HUES48 (cell line): Measurements from ENCODE around the gene SLC39A13.

ENCODE experiments used
- H3K27ac ChIP-seq: one replicate; pipeline ENCODE4 v1.7.0; 2013; ENCODE audit warnings: low read depth, low read length, inconsistent platforms
- H3K27me3 ChIP-seq: 2 replicates; pipeline ENCODE4 v1.6.1; 2013; ENCODE audit warnings: mild to moderate bottlenecking, low read length; ENCODE audit not compliant: control insufficient read depth, insufficient read depth
- H3K36me3 ChIP-seq: 2 replicates; pipeline ENCODE4 v1.6.1; 2013; ENCODE audit warnings: low read length; ENCODE audit not compliant: control insufficient read depth, insufficient read depth
- H3K4me1 ChIP-seq: 2 replicates; pipeline ENCODE4 v1.6.1; 2013; ENCODE audit warnings: mild to moderate bottlenecking, low read length; ENCODE audit not compliant: control insufficient read depth, insufficient read depth
- H3K4me3 ChIP-seq: 2 replicates; pipeline ENCODE4 v1.5.1; 2013; ENCODE audit warnings: mild to moderate bottlenecking, low read depth, low read length
- H3K9ac ChIP-seq: 2 replicates; pipeline ENCODE4 v1.6.1; 2013; ENCODE audit warnings: mild to moderate bottlenecking, low read depth, low read length, moderate library complexity
- H3K9me3 ChIP-seq: 2 replicates; pipeline ENCODE4 v1.6.1; 2013; ENCODE audit warnings: low read length; ENCODE audit not compliant: control insufficient read depth, insufficient read depth

SLC39A13 gene

DNA sequence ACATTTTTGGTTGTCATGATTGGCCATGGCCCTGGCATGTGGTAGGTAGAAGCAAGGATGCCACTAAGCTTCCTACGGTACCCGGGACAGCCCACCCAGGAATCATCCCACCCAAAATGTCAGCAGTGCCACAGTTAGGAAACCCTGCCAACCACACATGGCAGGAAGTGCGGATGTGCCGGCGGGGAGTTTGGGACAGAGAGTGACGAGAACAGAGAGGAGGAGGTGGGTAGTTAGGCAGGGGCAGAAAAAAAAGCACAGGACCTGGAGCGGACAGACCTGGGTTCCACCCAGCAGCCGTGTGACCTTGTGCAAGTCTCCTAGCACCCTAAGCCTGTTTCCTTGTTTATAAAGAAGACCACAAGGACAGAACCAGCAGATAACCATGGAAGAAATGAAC, 33.4 kb upstream of the SLC39A13 start:
- Histone ChIP-seq H3K4me3 (no peak overlapping the region), H3K4me1 (peaks cover 9% of the 10 kb centered on the region; the same call in 1 of the 2 replicates), H3K27me3 (no peaks in the 10 kb centered on the region), H3K9me3 (no peaks in the 10 kb centered on the region), H3K27ac (no peak overlapping the region), H3K9ac (no peak overlapping the region), H3K36me3 (no peaks in the 10 kb centered on the region)

GRCh38 chr11:47375546-47376085, 32.8 kb upstream of the SLC39A13 start:
- Histone ChIP-seq H3K9me3 (no peaks in the 10 kb centered on the region), H3K27ac (no peak overlapping the region), H3K9ac (no peak overlapping the region), H3K36me3 (no peaks in the 10 kb centered on the region), H3K27me3 (no peaks in the 10 kb centered on the region), H3K4me3 (no peak overlapping the region), H3K4me1 (peaks cover 9% of the 10 kb centered on the region; the same call in 1 of the 2 replicates)

DNA sequence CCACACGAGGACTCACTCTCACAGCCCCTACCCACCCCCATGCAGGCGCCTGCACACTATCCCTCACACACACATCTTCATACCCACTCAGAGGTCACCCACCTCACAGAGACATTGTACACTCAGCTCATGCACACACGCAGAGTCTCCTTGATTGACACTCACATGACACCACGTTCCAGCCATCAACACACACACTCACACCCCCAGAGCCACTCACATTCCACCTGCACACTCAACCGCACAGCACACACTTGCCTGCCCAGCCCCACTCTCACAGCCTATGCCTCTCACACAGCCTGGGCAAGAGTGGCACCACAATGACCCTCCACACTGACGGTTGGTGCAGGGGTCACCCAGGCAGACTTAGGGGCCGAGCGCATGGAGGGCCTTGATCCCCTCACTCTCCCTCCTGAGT, 32.3 kb upstream of the SLC39A13 start:
- H3K9me3 ChIP-seq = no peaks in the 10 kb centered on the region
- no peaks in the 10 kb centered on the region for H3K36me3 ChIP-seq
- H3K4me3 ChIP-seq = no peak overlapping the region
- no peak overlapping the region for H3K27ac ChIP-seq
- peaks cover 9% of the 10 kb centered on the region; the same call in 1 of the 2 replicates for H3K4me1 ChIP-seq
- no peaks in the 10 kb centered on the region for H3K27me3 ChIP-seq
- no peak overlapping the region for H3K9ac ChIP-seq

- no peak overlapping the region for H3K4me3 ChIP-seq
- H3K27me3 ChIP-seq = no peaks in the 10 kb centered on the region
- H3K4me1 ChIP-seq = peaks cover 9% of the 10 kb centered on the region; the same call in 1 of the 2 replicates
- H3K9me3 ChIP-seq = no peaks in the 10 kb centered on the region
- no peak overlapping the region for H3K27ac ChIP-seq
- no peak overlapping the region for H3K9ac ChIP-seq
- H3K36me3 ChIP-seq = no peaks in the 10 kb centered on the region
These were observed 31.6 kb upstream of the SLC39A13 start for GRCh38 chr11:47376525-47377371.

- no peak overlapping the region for H3K9ac ChIP-seq
- H3K4me3 ChIP-seq = no peak overlapping the region
These were observed 30.8 kb upstream of the SLC39A13 start for GRCh38 chr11:47377571-47378009.

GRCh38 chr11:47378010-47378835, 30.2 kb upstream of the SLC39A13 start, which contains the start of gene SPI1:
Gene SPI1 (minus strand): TSS chr11:47378547. CDS start chr11:47378353, 194 bp downstream.
- Histone ChIP-seq H3K4me3 (no peak within 1 kb of the TSS), H3K4me1 (peaks cover 9% of the 10 kb centered on the region; the same call in 1 of the 2 replicates), H3K27ac (no peak within 1 kb of the TSS), H3K9ac (no peak within 1 kb of the TSS), H3K27me3 (no peaks in the 10 kb centered on the region), H3K9me3 (no peaks in the 10 kb centered on the region), H3K36me3 (no peaks in the 10 kb centered on the region)

More at GRCh38 chr11:47377571-47378009, 30.8 kb upstream of the SLC39A13 start:
- H3K9me3 ChIP-seq = no peaks in the 10 kb centered on the region
- no peaks in the 10 kb centered on the region for H3K36me3 ChIP-seq
- no peaks in the 10 kb centered on the region for H3K27me3 ChIP-seq
- no peak overlapping the region for H3K27ac ChIP-seq
- peaks cover 9% of the 10 kb centered on the region; the same call in 1 of the 2 replicates for H3K4me1 ChIP-seq

DNA sequence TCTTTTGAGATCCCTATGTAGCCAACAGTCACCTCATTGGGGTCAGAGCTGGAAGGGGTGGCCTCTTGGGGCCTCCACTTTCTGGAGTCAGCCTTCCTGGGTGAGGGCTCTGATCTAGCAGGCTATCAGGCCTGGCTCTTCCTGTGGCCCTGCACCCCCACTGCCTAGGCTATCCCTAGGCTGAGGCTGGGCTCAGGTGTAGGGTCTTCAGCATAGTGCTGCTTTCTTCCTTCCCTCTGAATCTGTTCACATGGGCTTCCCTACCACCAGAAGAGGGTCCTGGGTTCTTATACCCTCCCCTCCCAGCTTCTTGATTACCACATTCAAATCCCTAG, 29.6 kb upstream of the SLC39A13 start:
- Histone ChIP-seq H3K9me3 (no peaks in the 10 kb centered on the region), H3K4me3 (no peak overlapping the region), H3K4me1 (peaks cover 9% of the 10 kb centered on the region; the same call in 1 of the 2 replicates), H3K36me3 (no peaks in the 10 kb centered on the region), H3K27ac (no peak overlapping the region), H3K9ac (no peak overlapping the region), H3K27me3 (no peaks in the 10 kb centered on the region)

DNA sequence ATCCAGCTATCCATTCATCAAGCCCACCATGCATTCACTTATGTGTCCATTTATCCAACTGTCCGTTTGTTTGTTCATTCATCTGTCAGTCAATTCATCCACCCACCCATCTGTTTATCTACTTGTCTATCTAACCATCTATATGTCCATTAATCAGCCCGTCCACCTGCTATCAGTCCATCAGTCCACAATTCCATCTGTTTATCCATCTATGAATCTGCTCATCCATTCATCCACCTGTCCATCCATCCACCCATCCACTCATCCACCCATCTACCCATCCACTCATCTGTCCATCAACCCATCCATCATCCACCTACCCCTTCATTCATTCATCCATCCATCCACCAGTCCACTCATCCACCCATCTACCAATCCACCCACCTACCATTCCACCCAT, 29.1 kb upstream of the SLC39A13 start:
- Histone ChIP-seq H3K27me3 (no peaks in the 10 kb centered on the region), H3K36me3 (no peaks in the 10 kb centered on the region), H3K4me1 (peaks cover 9% of the 10 kb centered on the region; the same call in 1 of the 2 replicates), H3K27ac (no peak overlapping the region), H3K9ac (no peak overlapping the region), H3K9me3 (no peaks in the 10 kb centered on the region), H3K4me3 (no peak overlapping the region)

- H3K27ac ChIP-seq = no peak overlapping the region
- no peaks in the 10 kb centered on the region for H3K36me3 ChIP-seq
- no peak overlapping the region for H3K9ac ChIP-seq
- H3K4me3 ChIP-seq = no peak overlapping the region
- H3K27me3 ChIP-seq = no peaks in the 10 kb centered on the region
- H3K4me1 ChIP-seq = peaks cover 9% of the 10 kb centered on the region; the same call in 1 of the 2 replicates
- H3K9me3 ChIP-seq = no peaks in the 10 kb centered on the region
These were observed 28.3 kb upstream of the SLC39A13 start for GRCh38 chr11:47380078-47380477.

- no peak overlapping the region for H3K27ac ChIP-seq
- peaks cover 6% of the 10 kb centered on the region; the same call in 1 of the 2 replicates for H3K4me1 ChIP-seq
- H3K4me3 ChIP-seq = no peak overlapping the region
- H3K36me3 ChIP-seq = no peaks in the 10 kb centered on the region
- no peak overlapping the region for H3K9ac ChIP-seq
- H3K9me3 ChIP-seq = no peaks in the 10 kb centered on the region
- no peaks in the 10 kb centered on the region for H3K27me3 ChIP-seq
These were observed 25.3 kb upstream of the SLC39A13 start for GRCh38 chr11:47383071-47383470.
